GM21515 (cell line): ENCODE measurements around the gene KRT6B.
"Not testable (repeated sequence)": the region's sequence is repeated elsewhere in the genome, so short reads cannot be mapped to it uniquely, and the experiment has no call there.

Source experiments
- ATAC-seq: cut with Tn5 transposase; IDR thresholded peaks from one replicate; pipeline ENCODE4 v1.9.1; 2021; ENCODE audit not compliant: unreplicated experiment

The KRT6B gene

DNA sequence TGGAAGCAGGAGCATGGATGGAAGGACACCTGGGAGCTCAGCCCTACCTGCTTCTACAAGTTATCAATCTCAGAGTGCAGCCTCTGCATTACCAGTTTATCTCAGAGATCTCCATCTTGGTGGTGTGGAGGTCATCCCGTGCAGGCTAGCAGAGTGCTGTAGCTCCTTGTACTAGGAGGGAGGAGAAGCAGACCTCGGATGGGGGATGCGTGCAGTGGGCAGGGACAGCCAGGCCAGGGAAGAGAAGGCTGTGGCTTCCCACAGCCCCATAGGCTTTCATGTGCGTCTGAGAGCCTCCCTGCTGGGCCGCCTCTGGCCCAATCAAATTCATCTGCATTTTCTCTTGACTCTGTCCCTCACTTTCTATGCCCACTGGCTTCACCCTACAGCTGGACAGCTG, 37.0 kb downstream of the KRT6B start:
- ATAC-seq, result no peak

DNA sequence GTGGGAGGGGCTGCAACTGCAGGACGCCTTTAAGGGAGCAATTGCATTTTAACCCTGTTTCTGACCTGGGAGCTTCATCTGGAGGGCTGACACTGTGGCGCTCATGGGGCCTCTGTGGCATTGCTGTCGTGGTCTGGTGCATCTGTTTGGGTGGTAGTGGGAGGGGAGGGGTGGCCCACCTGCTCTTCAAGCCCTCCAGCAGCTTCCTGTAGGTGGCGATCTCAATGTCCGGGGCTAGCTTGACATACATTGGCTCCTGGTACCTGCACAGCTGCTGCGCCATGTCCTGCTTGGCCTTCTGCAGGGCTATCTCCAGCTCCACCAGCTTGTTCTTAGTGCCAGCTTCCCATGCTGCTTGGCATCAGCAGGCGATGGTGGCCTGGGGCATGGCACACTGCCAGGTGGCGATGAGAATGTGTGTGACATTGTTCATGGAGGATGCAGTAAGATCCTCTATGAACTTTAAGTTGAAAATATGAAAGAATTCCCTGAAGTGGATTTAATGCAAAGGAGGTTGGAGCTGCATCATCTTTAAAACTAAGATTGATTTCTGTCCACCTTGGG, 38.1 kb downstream of the KRT6B start:
- ATAC-seq, result no peak

DNA sequence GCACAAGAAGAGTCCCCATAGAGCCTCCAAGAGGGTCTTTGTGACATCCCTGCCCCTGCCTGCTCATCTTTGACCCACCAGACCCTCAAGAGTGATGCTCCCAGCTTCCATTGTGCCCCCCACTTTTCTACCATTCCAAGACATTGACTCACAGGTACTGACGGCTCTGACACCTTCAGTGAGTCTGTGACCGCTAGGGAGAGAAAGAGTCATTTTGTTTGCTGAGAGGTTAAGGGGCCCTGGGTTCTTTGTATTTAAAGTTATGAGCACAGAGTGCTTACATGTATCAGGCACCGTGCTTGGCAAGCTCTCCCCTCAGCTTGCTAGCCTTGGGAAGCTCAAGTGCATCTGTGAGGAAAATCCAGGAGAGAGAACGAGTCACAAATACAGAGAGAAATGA, 38.7 kb downstream of the KRT6B start:
- ATAC-seq, result no peak

DNA sequence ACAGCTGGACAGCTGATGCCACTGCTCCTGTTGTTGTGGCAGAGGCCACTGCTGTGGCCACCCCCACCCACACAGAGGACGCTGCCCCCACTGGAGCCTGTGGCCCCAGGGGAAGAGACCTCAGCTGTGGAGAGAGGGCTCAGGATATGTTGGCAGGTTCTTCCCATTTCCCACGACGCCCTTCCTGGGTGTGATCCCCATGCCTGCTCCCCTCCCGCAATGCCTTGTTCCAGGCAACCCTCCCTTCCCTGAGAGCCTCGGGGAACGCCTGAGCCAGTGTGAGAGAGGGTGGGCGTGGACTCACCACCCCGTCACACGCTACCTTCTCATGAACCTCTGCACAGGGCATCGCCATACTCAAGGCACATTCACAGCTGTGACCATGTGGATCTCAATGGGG, 40.1 kb downstream of the KRT6B start:
- no peak for ATAC-seq

DNA sequence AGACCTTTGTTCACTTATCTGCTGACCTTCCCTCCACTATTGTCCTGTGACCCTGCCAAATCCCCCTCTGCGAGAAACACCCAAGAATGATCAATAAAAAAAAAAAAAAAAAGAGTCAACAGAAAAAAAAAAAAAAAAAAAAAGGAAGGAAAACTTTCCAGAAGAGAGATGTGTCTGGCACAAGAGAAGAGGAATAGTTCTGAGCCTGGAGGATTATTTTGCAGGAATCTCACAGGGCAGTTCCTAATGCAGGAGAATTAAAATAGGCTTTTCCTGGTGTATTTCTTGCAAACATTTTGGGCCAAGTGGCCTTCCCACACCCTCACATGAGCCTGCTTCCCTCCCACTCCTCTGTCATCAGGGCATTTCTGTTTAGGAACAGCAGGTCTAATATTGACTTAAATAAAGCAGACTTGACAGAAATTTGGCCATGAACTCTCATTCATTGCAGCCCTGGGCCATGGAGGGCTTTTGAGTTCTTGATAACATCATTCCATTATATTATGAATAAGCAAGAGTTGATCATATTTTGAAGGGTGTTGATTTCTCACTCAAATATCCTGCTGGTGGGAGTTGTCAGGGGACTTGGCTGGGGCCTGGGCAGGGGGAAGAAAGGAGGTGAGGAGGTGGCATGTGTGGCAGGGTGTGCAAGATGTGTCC, 41.2 kb downstream of the KRT6B start:
- not testable (repeated sequence) for ATAC-seq

DNA sequence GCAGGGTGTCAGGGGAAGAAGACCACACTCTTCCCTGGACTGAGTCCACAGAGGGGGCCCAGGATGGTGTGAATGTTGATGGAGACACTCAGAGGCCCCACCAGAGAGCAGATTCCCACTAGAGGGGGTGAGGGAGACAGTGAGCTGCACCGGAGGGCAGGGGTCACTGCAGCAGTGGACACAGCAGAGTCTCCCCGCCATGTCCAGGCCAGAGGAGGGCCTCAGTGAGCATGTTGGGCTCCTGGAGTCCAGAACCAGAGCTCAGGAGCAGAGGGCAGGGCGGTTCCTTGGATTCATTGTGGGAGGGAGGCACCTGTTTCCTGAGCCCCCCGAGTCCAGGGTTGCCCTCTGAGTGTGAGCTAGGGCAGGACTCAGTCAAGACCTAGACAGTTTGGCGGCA, 44.0 kb downstream of the KRT6B start:
- ATAC-seq, result no peak

DNA sequence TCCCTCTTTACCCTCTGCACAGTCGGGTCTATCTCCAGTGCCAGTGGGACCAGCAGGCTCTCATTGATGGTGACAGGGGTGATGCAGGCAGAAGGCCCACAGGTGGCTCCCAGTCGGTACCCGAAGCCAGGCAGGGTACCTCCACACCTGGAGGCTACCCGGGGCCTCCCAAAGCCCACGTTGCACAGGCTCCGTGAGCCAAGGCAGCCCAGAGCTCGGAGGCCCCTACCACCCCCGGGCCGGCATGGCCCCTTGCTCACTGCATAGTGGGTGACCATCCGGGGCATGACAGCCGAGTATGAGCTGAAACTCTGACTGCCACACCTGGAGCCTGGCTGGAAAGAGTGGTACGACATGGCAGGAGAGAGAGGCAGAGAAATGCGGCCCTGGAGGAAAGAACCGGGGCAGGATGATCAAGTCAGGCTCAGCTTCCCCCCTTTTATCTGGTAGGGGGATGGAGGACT, 46.0 kb downstream of the KRT6B start, which contains the start of gene KRT82:
Gene KRT82, minus strand, starts transcription at position 414 of the 464 bp plus-strand sequence. Its CDS starts 58 bp downstream, at position 356.
- no peak for ATAC-seq

DNA sequence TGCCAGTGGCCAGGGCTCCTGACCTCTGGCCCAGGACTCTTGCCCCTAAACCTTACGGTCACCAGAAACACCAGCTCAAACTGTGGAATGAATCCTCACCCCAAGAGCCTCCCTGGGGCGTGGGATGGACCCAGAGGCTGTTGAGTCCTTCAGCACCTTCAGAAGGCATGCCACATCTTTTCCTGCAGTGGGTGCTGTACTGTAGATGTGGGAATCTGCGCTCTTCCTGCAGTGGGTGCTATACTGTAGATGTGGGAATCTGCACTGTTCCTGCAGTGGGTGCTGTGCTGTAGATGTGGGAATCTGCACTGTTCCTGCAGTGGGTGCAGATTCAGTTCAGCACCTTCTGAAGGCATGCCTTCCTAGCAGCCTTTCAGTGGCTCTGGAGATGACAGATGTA, 47.0 kb downstream of the KRT6B start:
- ATAC-seq, result no peak

DNA sequence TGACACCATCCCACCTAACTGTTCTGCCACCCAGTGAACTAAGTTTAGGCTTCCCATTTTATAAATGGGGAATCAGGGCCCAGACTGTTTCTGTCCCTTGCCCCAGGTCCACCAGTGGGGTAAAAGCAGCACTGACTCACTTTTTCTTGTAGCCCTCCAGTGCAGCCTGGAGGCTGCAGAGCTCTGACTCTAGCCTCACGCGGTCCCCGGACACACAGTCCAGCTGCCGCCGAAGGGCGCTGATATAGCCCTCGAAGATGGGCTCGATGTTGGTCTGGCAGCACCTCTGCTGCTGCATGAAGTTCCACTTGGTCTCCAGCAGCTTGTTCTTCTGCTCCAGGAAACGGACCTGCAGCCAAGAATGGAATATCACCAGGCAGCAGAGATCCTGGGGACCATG, 48.4 kb downstream of the KRT6B start:
- ATAC-seq, result no peak

DNA sequence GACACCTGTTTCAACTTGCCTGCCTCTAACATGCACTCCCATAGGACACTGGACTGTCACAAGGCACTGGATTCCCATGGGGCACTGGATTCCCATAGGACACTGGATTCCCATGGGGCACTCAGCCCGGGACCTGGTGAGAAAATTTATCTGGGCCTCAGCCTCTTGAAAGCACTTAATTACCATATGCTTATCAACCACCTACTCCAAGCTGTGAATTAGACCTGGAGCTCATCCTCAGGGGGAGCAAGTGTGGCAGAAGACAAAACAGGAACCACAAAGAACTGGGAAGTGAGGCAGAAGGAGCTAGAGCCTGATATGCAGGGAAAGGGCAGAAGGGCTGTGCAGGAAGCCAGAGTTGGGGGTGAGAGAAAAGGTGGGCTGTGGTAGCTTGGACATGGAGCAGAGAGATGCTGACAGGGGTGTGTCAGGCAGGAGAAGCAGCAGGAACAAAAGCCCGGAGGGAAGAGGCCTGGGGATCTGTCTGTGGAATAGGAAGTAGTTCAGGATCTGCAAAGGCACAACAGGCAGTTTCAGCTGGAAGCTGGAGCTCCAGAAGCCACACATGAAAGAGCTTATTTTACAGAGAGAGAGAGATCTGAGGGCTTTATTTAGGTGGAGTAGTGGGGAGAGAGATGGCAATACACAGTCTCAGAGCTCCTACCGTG, 48.9 kb downstream of the KRT6B start:
- no peak for ATAC-seq

DNA sequence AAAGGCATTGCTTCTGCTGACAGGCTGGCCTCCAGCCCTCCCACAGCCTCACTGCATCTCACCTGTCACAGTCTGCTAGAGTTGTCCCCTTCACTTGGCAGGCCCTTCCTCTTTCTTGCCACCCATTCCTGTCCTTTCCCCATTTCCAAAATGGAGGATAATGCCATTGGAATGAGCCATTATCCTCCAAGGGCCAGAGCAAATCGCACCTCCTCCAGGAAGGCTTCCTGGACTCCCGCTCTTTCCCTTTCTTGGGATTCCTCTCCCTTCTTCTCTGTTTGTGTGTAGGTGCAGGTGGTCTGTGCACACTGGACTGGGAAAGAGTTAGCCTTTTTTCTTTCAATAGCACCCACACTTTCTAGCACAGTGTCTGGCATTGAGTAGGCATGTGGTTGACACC, 49.6 kb downstream of the KRT6B start:
- ATAC-seq, result no peak

DNA sequence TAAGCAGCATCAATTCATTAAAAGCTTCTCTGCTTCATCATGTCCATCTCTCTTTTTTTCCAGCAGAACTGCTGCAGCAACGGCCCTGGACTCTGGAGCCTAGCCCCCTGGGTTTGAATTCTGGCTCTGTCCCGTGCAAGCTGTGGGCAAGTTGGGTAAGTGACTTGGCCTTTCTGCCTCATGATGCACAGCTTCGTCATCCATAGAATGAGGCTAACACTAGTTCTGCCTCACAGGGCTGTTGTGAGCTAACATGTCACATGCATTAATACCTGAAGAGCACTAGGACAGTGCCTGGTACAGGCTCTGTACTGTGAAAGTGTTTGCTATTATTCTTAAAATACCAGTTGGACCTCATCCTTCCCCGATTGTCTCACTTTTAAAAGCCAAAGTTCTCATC, 50.0 kb downstream of the KRT6B start:
- no peak for ATAC-seq

DNA sequence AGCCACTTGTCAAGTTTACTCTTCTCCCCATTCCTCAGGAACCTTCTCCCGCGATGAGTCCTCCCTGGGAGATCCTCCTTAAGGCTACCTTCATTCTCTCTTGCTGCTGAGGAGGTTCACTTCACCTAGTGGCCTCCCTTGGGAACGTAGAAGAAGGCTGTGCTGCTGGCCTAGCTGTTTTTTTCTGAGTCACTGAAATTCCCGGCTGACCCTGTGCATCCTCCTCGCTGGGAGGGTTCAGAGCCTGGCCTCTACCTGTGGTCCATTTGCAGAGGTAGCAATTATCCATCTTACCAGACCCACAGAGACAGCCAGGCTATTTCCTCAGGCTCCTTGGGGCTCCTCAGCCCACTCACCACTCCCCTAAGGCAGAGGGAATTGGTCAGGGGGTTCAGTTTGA, 50.4 kb downstream of the KRT6B start:
- no peak for ATAC-seq

DNA sequence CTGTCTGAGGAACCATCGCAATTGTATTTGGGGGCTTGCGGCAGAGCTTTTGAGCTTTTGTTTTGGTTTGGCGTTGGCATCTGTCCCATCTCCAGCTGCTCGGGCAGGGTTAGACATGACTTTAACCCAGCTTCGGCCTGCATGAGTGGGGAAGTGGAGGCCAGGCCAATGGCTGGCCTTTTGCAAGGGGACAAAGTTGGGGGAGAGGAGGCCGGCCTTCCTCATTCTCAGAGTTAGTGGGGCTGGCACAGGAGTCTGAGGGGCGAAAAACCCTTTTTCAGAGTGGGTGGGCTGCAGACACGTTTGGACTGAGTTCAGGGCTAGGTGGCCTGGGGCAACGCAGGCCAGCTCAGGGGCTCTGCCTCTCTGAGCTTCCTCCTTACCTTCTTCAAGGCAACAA, 51.0 kb downstream of the KRT6B start:
- no peak for ATAC-seq

DNA sequence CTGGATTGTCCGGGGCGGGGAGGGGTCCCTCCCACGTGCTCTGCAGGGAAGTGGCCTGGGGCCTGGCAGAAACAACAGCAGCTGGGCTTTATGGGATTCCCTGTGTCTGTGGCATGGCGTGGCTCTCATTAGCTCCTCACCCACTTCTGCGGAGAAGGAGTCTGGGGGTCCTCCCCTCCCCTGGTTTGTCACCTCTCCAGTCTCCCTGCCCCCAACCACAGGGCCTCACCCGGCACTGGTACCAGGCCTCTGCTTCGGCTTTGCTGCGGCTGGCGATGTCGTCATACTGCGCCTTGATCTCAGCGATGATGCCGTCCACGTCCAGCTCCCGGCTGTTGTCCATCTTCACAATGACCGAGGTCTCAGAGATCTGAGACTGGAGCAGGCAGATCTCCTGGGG, 52.2 kb downstream of the KRT6B start:
- no peak for ATAC-seq

DNA sequence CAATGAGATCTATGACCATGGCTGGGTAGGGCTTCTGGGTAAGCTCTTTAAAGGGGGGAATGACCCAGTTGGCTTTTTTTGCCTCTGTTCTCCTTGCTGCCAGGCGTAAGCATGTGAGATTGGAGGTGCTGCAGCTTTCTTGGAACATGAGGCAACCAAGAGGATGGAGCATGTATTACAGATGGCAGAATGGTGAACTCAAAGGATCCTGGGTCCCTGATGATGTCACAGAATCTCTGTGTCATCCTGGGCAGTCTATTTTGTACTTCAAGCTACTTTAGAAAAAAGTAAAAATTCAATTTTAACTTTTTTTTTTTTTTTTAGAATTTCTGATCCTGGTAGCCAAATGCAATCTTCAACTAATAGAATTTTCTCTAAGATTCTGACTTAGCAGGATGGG, 53.8 kb downstream of the KRT6B start:
- ATAC-seq, result no peak

DNA sequence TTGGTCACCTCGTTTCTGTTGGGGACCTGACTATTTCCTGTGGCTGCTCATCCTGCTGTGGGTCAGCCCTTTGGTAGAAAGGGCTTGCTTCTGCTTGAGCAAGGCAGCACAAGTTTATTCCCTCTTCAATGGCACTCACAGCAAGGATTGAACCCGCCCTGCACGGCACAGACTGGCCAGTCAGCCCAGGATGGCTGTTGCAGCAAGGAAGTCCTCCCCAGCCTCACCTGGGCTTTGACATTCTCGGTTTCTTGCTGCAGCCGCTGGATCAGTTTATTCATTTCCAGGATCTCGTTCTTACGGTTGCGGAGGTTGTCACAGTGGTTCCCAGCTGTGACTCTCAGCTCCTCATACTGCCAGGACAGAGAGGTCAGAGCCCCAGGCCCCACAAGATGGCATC, 55.3 kb downstream of the KRT6B start:
- ATAC-seq, result no peak
